Cardiac fibroblast (primary cell): ENCODE measurements around the gene RANBP6.

ENCODE experiments used
- DNase-seq, 2 donors: peaks; one replicate each; pipeline versions ENCODE4 v3.0.0 to v3.0.0-alpha.2; 2010; ENCODE audit warnings: low read depth in 2 of 2
- H3K4me3 ChIP-seq, 2 donors: replicated peaks in 1 of 2; 1 replicate in 1 of 2; 2 replicates in 1 of 2; pipeline ENCODE4 v1.5.1; 2011; ENCODE audit warnings: low read depth in 2 of 2, low read length in 2 of 2, mild to moderate bottlenecking in 2 of 2, moderate library complexity in 1 of 2
- CTCF ChIP-seq: IDR thresholded peaks from one replicate; pipeline ENCODE4 v1.5.1; 2011; ENCODE audit warnings: low read depth, mild to moderate bottlenecking, low read length, inconsistent platforms

The RANBP6 gene

GRCh38 chr9:5982317-5982716, 33.1 kb downstream of the RANBP6 start:
- no peak for TF ChIP-seq CTCF
- H3K4me3 ChIP-seq, result no peak overlapping the region
- DNase-seq, result no peak

- no peak overlapping the region for H3K4me3 ChIP-seq
- no peak for TF ChIP-seq CTCF
- DNase-seq, result no peak
Observed at GRCh38 chr9:5978523-5978922, 36.9 kb downstream of the RANBP6 start.

GRCh38 chr9:5976674-5977397, 38.6 kb downstream of the RANBP6 start:
- no peak for TF ChIP-seq CTCF
- H3K4me3 ChIP-seq, result no peak overlapping the region
- DNase-seq, result peak; percentile 5 to 12

GRCh38 chr9:5971740-5972139, 43.7 kb downstream of the RANBP6 start:
- no peak overlapping the region for H3K4me3 ChIP-seq
- no peak for TF ChIP-seq CTCF
- peak; percentile 31 to 62 for DNase-seq
